ENCODE measurements around the gene CRACR2A.

CRACR2A gene, protein sequence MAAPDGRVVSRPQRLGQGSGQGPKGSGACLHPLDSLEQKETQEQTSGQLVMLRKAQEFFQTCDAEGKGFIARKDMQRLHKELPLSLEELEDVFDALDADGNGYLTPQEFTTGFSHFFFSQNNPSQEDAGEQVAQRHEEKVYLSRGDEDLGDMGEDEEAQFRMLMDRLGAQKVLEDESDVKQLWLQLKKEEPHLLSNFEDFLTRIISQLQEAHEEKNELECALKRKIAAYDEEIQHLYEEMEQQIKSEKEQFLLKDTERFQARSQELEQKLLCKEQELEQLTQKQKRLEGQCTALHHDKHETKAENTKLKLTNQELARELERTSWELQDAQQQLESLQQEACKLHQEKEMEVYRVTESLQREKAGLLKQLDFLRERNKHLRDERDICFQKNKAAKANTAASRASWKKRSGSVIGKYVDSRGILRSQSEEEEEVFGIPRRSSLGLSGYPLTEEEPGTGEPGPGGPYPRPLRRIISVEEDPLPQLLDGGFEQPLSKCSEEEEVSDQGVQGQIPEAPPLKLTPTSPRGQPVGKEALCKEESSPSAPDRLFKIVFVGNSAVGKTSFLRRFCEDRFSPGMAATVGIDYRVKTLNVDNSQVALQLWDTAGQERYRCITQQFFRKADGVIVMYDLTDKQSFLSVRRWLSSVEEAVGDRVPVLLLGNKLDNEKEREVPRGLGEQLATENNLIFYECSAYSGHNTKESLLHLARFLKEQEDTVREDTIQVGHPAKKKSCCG

DNA sequence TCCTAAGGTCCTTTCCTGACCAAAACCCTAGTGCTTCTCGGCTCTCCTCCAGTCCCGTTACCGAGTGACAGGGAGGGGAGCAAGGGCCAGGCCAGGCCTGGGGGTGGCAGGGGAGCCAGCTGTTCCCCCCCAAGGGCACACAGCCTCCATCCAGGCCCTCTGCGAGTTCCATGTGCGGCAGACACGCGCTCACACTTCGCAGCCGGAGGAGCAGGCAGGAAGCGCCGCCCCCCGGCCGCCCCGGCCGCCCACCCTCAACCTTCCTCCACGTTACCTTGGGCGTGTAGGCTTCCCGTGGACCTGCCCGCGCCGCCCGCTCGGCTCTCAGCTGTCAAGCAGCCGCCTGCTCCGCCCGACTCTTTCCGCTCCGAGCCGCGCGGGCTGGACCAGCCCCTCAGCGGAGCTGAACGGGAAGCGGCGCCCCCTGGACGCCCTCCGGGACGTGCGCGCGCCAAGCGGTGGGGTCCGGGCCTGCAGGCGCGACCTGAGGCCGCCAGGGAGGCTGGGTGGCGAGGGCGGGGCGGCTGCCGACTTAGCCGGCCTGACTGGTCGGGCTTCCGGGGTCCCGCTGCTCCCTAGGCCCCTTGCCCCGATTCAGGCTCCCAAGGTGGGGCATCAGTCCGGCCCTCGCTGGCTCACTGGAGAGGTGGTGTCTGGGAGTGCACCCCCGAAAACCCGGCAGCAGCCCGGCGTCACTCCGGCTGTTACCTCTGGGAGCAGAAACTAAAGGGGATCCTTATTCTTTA lies at the start of gene CRACR2A:
Gene CRACR2A, minus strand, starts transcription at position 369 of the 746 bp plus-strand sequence. CDS start 56,110 bp downstream, outside the sequence.
- peak; percentile 91 for DNase-seq

DNA sequence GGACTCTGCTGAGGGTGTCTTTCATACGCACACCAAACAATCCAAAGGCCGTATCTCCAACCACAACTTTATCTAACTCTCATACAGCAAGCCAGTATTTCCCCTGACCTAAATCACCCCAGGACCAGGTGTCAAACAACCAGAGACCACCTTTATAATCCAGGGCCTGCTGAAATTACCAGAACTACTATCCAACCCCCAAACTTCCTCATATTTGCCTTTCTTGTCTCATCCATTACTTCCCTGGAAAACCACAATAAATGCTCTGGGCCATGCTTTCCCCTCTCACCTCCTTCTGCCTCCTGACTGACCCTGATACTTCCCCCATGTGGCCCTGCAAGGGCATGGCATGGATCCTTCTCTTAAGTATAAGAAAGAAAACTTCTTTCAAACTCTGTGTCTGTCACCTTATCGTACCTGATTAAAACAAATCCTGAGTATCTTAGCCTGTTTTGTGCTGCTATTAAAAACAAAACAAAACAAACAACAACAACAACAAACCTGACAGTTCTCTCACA lies 44.7 kb upstream of the CRACR2A start:
- DNase-seq: no peak

DNA sequence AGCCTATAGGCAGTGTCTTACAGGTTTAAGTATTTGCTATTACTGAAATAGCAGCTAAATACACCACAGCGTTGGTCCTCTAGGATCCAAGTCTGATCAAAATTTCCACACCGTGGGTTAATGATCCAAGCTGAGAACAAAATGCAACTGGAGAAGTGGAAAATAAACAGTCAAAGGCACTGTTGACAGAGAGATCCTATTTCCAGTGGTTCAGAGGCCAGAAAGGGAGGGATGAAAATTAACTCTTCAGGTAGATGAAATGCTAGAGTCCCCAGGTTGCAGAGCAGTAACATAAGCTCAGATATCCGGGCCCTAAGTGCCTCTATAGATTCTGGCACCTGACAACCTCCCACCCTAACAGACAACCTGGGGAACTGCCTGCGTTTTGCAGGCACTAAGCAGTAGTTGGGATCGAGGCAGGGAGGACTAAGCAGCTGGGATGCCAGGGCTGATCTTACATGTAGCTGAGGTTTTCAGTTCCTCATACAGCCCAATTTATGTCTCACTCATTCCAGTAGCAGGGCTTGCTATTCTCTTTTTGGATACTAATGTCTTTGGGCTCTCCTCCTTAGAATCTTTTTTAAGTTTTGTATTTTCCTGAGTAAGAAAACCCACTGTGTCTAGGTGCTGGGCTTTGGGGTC lies 42.7 kb upstream of the CRACR2A start:
- no peak for DNase-seq

DNA sequence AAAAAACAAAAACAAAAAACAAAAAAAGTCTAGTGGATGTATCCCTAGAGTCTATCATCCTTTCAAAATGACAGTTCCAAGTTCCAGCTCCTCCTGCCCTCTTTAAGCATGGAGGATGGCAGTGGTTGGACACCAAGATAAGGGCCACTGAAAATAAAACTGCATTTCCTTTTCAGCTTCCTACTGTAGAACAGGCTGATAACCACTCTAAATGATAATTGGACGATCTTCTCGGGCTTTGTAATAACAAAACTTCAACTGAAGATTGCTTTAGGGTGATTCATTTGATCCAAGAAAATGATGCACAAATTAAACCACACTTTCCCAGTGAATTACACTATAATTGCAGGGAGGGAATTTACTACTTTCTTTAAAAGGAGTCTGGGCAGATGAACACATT lies 42.2 kb upstream of the CRACR2A start:
- DNase-seq: peak; percentile 13

DNA sequence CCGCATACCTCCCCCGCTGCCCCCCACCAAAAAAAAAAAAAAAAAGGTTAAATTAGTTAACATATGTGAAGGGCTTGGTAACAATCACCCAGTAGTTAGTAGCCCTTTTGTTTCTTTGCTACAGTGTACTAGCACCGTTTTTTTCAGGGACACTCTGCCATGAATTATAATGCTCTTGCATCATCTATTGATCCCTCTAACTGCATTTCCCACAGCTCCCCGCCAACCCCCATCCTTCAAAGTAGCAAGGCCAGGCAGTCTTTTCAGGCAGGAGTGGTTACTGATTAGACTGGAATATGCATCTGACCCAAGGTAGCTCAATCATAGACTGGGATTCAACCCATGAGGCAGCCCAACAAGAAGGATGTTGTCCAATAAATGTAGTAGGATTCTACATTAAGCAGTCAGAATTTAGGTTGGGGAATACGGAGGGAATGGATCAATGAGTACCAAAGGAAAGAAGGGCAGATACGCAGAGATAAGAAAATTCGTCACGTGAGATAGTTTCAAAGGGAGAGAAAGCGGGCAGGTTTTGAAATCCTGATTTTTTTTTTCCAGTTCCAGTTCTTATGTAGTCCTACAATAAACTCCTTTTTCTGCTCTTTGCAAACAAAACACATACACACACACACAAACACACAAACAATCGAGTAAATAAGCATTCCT lies 39.8 kb upstream of the CRACR2A start:
- no peak for DNase-seq

DNA sequence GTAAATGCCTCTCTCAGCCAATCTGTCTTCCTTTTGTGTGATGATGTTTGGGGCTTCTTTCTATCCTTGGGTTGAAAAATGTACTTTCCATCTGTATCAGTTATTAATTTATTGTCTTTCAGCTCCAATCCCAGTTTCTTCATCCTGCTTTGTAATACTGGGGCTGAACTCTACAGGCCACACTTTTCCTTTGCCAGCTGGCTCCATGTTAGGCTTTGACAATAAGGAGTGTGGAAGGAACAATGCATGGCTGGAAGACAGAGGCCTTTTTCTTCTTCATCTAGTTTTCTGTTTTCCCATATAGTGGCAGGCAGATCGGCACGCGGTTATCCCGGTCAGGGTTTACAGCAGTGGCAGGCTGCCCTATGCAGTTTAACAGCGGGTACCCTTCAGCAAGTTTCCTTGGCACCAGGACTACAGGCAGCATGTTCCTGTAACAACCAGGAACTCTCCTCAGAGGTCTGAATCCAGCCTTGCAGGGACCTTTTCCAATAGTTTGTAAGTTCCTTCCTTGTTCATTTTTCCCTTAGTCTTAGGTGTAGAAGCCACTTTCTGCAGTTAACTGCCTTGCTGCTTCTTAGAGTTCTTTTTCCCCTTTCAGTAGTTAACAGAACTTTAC lies 38.5 kb upstream of the CRACR2A start:
- DNase-seq: no peak

DNA sequence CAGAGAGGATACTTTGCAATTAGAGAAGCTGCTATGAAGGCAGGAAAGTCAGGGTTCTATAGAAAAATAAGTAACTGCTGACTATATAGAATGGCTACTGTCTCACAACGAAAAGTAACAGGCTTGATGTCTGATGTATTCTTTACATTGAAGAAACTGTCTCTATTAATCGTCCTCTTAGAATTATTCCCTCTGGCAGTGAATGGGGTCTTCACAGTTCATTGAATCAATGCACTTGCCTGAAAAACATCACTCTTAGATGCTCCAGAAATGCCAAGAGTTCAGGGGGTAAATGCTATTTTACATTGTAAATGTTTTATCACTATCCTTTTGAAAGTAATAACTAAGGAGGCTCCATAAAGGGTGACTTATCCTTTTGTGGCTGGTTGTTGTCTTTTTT lies 37.7 kb upstream of the CRACR2A start:
- DNase-seq: no peak

DNA sequence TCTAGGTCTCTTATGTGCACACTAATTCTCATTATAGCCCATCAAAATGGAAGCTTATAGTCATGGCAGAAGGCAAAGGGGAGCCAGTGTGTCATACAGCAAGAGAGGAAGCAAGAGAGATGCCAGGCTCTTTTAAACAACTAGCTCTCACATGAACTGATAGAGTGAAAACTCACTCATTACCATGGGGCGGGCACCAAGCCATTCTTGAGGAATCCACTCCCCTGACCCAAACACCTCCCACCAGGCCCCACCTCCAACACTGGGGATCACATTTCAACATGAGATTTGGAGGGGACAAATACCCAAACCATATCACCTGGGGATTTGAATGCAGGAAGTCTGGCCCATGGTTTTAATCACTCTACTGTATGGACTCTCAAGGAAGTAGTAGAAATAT lies 36.9 kb upstream of the CRACR2A start:
- no peak for DNase-seq

DNA sequence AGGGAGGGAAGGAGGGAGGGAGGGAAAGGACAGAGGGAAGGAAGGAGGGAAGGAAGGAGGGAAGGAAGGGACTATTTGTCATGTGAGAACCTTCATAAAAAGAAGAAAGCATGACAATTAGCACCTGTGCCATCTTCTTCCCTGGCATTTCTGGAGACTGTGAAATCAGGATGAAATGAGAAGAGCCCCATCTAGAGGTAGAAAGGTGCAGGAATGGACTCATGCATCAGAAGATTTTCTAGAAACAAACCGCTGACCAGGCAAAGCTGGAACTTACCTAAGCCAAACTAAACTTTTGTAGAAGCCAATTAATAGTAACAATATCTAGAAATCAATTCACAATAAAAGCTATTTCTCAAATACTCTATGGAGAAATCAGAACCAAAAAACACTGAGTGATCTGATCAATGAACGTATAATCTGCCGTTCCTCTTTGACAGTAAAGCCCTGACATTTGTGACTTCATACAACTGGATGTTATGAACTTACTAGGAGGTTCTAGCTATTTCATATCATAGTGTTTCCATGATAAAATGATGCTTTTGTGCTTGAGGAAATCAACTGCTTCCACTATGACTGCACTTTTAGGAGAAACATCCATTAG lies 24.4 kb upstream of the CRACR2A start:
- peak; percentile 49 for DNase-seq

DNA sequence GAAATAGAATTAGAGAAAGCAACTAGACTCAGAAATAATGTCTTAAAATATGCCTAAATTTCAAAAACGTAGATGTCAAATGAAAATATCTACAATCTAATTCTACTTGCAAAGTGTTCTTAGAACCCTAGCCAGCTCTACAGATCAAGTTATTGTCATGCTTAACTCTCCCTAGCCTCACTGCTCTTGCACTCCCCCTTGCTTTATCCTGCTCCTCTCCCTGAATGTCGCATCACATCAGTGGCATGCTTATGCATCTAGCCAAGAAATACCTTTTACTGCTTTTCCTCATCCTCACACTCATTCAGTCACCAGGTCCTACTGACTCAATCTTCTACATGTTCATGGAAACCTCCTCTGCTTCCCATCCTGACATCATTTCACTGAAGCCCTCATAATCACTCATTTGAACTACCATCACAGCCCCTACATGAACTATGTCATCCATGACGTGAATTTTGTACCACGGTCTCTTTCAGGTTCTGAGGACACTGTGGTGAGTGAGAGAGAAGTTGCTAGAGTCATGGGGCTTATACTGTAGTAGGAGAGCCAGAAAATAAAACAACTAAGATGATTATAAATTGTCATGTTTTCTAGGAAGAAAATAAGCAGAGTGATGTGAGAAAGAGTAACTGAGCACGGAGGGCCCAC lies 22.6 kb upstream of the CRACR2A start:
- no peak for DNase-seq

DNA sequence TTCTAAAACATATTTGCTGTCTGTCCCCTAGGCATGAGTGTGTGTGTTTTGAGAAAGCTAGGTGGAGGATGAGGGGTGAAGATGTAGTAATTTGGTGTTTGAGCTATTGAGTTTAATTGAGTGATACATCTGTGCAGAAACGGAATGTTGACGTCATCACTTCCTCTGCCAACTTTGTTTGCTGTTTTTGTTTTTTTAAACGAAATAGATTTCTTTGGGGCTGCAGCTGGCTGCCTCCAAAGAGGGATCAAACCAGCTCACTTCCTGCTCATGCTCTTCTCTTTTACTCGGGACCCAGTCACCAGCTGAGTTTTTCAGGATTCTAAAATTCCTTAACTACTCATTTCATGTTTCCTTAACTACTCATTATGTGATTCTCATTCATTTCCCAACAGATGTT lies 19.5 kb upstream of the CRACR2A start:
- DNase-seq: no peak

DNA sequence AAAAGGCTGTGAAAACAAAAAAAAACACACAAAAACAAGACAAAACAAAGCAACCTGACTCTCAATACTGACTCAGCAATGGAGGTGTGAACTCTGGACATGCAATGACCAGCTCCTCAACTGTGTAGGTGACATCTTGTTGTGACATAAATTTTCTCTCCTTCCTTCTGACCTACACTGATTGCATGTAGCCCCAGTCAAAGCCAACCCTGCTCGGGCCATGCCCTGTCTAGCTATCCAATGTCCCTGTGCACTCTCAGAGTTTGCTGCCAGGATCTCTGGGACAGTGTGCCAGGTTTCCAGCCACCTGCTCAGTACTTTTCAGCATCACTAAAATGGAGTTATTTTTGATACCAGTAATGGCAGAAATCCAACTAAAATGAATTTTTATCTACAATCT lies 18.9 kb upstream of the CRACR2A start:
- DNase-seq: no peak

DNA sequence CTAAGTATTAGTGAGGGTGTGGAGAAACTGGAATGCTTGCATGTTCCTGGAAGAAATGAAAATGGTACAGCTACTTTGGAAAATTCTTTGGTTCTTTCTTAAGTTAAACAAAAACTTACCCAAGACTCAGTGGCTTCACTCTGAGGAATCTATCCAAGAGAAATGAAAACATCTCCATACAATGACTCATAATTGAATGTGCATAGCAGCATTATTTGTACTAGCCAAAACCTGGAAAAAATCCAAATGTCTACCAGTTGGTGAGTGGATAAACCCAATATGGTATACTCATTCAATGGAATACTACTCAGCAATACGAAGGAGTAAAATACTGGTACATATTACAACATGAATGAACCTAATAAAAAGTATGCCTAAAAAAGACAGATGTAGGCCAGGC lies 18.0 kb upstream of the CRACR2A start:
- no peak for DNase-seq

DNA sequence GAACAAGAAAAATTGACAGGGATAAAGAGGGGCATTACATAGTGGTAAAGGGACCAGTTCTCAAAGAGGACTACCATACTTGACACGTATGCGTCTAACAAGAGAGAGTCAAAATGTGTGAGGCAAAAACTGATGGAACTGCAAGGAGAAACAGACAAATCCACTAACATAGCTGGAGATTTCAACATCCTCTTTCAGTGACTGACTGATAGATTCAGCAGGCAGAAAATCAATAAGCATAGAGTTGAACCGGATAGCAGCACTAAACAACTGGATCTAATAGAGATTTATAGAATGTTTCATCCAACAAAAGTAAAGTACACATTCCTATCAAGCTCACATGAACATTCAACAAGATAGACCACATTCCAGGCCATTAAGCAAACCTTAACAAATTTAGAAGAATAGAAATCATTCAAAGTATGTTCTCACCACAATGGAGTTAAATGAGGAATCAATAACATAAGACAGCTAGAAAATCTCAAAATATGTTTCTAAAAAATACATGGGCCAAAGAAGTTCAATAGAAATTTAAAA lies 16.1 kb upstream of the CRACR2A start:
- DNase-seq: no peak

DNA sequence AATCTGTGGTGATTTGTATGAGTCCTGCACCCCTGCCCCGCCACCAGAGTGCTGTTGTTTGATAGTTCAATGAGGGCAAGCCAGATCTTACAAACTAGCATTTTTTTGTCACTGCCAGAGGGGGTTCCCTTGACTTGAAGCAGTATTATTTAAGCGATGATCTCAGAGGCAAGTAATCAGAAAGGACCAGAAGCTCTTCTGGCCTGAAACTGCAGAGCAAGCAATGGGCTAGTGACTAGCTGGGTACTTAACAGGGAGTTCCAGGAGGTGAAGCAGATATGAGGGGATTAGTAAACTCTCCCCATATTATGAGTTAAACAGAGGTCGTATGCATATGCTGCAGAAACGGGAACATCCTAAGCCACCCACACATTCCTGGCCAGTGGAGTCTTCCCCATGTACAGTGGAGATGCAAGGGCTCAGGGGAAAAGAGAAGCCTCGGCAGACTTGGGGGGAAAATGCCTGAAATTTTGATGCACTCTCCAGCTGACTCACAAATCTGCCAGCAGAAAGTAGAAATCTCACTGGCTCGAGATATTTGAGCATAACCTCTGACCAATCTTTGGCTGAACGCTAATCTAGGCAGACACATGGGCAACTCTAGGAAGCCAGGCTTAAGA lies 8.3 kb upstream of the CRACR2A start:
- DNase-seq: no peak

DNA sequence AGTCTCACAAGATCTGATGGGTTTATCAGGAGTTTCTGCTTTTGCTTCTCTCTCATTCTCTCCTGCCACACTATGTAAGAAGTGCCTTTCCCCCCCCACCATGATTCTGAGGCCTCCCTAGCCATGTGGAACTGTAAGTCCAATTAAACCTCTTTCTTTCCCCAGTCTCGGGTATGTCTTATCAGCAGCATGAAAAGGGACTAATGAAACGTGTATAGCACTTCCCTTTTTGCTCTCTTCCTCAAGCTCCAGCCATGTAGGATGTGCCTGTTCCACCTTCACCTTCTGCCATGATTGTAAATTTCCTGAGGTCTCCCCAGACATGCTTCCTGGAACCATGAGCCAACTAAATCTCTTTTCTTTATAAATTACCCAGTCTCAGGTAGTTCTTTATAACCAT lies 7.0 kb upstream of the CRACR2A start:
- no peak for DNase-seq

DNA sequence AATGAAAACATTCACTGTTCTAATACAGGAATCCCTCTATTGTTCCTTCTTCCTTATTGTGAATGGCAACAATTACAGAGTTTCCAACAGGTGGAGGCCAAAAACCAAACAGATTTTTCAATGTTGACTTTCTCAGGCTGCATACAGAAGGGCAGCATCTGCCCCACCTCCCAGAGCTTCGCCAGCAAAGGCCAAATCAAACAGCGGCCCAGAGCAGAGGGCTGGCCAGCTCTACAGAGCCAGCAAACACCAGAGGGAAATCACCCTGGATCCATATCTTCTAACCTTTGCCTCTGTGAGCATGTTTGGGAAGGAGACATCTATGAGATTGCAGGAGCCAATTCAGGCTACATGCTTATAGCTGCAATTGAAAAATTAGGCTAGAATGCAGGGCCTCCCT lies 4.4 kb upstream of the CRACR2A start:
- no peak for DNase-seq

DNA sequence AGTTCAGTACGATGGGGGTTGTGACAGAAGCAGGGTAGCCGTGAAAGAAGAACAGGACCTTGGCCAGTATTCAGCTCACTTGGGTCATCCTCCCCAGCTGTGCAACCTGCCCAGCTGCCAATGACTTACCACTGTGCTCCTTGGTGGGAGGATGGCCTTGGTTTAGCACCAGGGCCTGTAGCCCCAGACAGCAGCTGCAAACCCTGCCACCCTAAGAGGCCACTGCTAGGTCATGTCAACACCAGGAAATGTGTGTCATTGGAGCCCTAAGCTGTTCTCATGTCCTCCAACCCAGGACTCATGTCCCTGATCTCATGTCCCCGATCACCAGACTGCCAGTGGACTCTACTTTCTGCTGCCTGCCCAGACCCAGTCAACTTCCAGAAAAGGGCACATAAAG lies 3.0 kb upstream of the CRACR2A start:
- no peak for DNase-seq

DNA sequence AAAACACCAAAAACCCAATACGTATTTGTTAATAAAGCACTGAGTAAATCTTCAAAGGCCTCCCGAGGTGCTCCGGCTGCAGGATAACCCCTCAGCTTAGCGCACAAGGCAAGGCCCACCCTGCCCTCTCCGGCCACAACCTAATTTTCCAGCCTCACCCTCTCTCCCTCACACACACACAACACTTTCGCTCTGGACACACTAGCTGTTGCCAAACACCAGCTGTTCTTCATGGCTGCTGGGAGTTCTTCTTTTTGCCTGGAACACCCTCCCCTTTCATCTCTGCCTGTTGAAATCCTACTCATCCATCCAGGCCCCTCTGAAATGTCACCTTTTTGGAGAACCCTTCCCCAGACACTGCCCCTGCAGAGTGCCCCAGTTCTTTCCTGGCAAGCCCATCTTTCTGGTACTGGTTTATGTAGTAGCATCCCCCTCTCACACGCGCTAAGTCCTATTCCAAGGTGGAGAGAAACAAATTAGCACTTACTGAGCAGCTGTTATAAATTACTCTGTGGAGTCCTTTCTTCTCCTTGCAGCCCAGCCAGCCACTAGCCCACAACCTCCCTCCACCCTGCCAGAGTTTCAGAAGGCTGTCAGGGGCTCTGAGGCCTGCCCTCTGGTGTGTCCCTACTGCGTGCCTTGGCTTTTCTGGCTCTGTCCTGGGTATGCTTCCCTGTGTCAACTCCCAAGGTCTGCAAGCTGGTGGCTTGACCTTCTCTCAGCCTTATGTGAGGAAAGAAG lies 805 bp upstream of the CRACR2A start:
- no peak for DNase-seq

Measured in activated CD4-positive, alpha-beta T cell treated with anti-CD3 and anti-CD28 coated beads, Interleukin-2, Interleukin-6, amounts not matched to agents 100 ng/mL and 50 ng/mL, durations not matched to agents 16 hours and 8 hours (primary cell).